ENCODE measurements around the gene SLC25A21.
"Not testable (repeated sequence)": the region's sequence is repeated elsewhere in the genome, so short reads cannot be mapped to it uniquely, and the experiment has no call there.

Gene SLC25A21

DNA sequence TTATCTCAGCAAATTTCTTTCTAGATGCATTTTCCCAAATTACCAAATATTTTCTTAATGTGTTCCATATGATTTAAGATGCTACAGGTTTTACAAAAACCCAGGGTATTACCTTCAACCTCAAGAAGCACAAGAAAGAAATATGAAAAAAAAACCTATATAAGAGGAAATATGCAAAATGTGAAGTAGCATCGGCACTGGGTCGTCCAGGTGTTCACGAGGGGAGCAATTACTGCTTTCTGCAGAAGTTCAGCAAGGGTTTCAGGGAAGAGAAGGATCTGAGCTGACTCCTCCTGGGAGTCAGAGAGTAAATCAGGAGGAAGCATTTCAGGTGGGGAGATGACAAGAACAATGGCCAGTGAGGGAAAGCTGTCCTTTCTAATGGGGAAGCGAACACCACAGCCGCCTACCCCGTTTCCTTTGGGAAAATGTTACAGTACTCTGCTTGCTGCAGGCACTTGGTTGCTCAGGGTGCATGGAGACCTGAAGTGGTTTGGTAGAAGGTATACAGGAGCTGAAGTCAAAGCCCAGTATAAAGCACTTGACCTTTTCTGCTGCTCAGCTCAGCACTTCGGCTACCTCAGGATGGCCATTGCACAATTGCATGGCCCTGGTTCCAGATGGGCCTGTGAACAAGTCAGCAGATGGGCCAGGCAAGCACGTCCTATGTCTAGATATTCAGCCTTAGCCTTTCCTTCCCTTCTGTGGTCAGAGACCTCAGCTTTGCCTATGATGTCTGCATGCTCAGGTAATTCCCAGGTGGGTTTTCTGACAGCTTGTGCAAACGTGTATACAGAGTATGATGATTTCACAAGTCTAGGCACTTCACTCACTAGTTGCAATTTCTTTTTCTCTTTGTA lies 355.1 kb downstream of the SLC25A21 start:
- Histone ChIP-seq H3K27me3 (ENCODE audit: control insufficient read depth, insufficient read depth, low read length) (no peaks in the 10 kb centered on the region), H3K36me3 (ENCODE audit: control insufficient read depth, insufficient read depth, low read length) (no peaks in the 10 kb centered on the region), H3K4me3 (ENCODE audit: low read length) (no peak overlapping the region), H3K27ac (ENCODE audit: low read length) (no peak overlapping the region), H3K4me1 (ENCODE audit: control insufficient read depth, insufficient read depth, low read length) (no peaks in the 10 kb centered on the region), H3K9me3 (ENCODE audit: control insufficient read depth, insufficient read depth, low read length) (no peaks in the 10 kb centered on the region)
- DNase-seq (ENCODE audit: low read depth, low spot score), result no peak
- WGBS (ENCODE audit: insufficient coverage, insufficient read length), result no CpG with 5 or more reads among the region's 9 CpGs

DNA sequence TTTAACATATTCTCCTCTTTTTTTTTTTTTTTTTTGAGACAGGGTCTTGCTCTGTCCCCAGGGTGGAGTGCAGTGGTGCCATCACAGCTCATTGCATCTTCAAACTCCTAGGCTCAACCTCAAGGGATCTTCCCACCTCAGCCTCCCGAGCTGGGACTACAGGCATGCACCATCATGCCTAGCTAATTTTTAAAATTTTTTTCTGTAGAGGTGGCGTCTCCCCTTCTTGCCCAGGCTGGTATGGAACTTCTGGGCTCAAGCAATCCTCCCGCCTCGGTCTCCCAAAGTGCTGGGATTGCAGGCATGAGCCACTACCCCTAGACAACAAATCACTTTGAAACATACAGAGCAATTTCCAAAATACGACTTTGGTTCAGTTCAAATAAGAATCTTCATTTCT lies 355.9 kb downstream of the SLC25A21 start:
- no CpG with 5 or more reads among the region's 5 CpGs for WGBS (ENCODE audit: insufficient coverage, insufficient read length)
- no peak overlapping the region for H3K27ac ChIP-seq (ENCODE audit: low read length)
- H3K27me3 ChIP-seq (ENCODE audit: control insufficient read depth, insufficient read depth, low read length), result no peaks in the 10 kb centered on the region
- no peaks in the 10 kb centered on the region for H3K36me3 ChIP-seq (ENCODE audit: control insufficient read depth, insufficient read depth, low read length)
- H3K9me3 ChIP-seq (ENCODE audit: control insufficient read depth, insufficient read depth, low read length), result no peaks in the 10 kb centered on the region
- no peak for DNase-seq (ENCODE audit: low read depth, low spot score)
- H3K4me3 ChIP-seq (ENCODE audit: low read length), result no peak overlapping the region
- no peaks in the 10 kb centered on the region for H3K4me1 ChIP-seq (ENCODE audit: control insufficient read depth, insufficient read depth, low read length)

DNA sequence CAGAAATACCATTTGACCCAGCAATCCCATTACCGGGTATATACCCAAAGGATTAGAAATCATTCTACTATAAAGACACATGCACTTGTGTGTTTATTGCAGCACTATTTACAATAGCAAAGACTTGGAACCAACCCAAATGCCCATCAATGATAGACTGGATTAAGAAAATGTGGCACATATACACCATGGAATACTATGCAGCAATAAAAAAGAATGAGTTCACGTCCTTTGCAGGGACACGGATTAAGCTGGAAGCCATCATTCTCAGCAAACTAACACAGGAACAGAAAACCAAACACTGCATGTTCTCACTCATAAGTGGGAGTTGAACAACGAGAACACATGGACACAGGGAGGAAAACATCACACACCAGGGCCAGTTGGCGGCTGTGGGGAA lies 357.6 kb downstream of the SLC25A21 start:
- not testable (repeated sequence) for H3K9me3 ChIP-seq (ENCODE audit: control insufficient read depth, insufficient read depth, low read length); DNase-seq (ENCODE audit: low read depth, low spot score); H3K4me1 ChIP-seq (ENCODE audit: control insufficient read depth, insufficient read depth, low read length); H3K27ac ChIP-seq (ENCODE audit: low read length); H3K27me3 ChIP-seq (ENCODE audit: control insufficient read depth, insufficient read depth, low read length); H3K4me3 ChIP-seq (ENCODE audit: low read length); H3K36me3 ChIP-seq (ENCODE audit: control insufficient read depth, insufficient read depth, low read length)
- WGBS (ENCODE audit: insufficient coverage, insufficient read length), result no CpG with 5 or more reads among the region's 5 CpGs

DNA sequence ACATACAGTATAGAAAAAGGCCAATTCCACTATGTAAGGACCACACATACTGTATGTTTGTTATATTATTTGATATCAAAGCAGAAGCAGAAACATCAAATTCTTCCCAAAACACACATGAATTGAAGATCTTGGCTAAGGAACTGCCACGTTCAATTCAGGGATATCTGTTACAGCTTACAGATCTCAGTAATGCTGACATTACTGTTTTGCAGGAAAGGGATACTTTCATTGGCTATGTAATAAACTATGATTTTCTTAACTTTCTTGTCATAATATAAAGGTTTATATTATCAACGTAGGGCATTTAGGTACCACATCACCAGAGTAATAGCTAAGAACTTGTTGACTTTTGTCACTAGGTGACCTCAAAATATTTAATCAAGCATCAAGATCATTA lies 362.2 kb downstream of the SLC25A21 start:
- no CpG with 5 or more reads among the region's 2 CpGs for WGBS (ENCODE audit: insufficient coverage, insufficient read length)

DNA sequence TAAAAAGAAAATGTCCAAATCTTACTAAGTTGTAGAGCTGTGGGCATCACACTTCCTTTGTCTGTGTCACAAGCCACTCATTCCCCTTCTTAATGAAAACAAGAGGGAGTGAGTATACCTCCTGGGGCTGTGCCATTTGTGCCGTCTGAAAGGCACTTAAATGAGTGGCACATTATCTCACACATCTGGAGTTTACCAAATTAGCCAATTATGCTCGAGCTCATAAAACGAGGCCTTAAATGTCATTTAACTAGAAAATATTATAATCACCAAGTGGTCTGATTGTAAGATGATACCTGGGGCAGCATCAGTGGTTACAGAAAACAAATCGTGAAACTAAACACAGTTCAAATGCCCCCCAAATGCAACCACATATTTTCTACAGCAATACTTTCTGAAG lies 364.7 kb downstream of the SLC25A21 start:
- Histone ChIP-seq H3K4me1 (ENCODE audit: control insufficient read depth, insufficient read depth, low read length) (no peaks in the 10 kb centered on the region), H3K9me3 (ENCODE audit: control insufficient read depth, insufficient read depth, low read length) (no peaks in the 10 kb centered on the region), H3K27me3 (ENCODE audit: control insufficient read depth, insufficient read depth, low read length) (no peaks in the 10 kb centered on the region), H3K4me3 (ENCODE audit: low read length) (no peak overlapping the region), H3K36me3 (ENCODE audit: control insufficient read depth, insufficient read depth, low read length) (no peaks in the 10 kb centered on the region), H3K27ac (ENCODE audit: low read length) (no peak overlapping the region)
- no peak for DNase-seq (ENCODE audit: low read depth, low spot score)
- no CpG with 5 or more reads among the region's 4 CpGs for WGBS (ENCODE audit: insufficient coverage, insufficient read length)

More for the DNA sequence above, 362.2 kb downstream of the SLC25A21 start:
- no peaks in the 10 kb centered on the region for H3K27me3 ChIP-seq (ENCODE audit: control insufficient read depth, insufficient read depth, low read length)
- no peak overlapping the region for H3K27ac ChIP-seq (ENCODE audit: low read length)
- no peak overlapping the region for H3K4me3 ChIP-seq (ENCODE audit: low read length)
- H3K9me3 ChIP-seq (ENCODE audit: control insufficient read depth, insufficient read depth, low read length), result no peaks in the 10 kb centered on the region
- DNase-seq (ENCODE audit: low read depth, low spot score), result no peak
- H3K4me1 ChIP-seq (ENCODE audit: control insufficient read depth, insufficient read depth, low read length), result no peaks in the 10 kb centered on the region
- H3K36me3 ChIP-seq (ENCODE audit: control insufficient read depth, insufficient read depth, low read length), result no peaks in the 10 kb centered on the region

DNA sequence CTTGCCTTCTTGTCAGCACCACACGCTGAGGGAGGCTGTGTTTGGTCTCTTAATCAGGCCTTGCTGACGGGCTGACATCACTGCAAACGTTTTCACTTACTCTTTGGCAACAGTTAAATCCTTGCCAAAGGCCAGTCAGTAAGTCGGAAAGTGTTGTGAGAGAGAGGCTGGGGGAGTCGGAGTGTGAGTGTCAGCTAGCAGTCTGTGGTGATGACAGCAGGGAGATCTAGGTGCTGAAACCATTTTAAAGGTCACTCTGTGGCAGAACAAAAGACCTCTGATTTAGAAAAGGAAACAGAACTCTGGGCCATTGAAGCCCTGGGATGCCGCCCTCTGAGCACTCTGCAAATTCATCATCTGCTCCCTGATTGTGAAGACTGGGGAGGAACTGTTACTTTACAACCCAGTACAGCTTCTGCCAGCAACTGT lies 367.3 kb downstream of the SLC25A21 start:
- Histone ChIP-seq H3K27me3 (ENCODE audit: control insufficient read depth, insufficient read depth, low read length) (no peaks in the 10 kb centered on the region), H3K36me3 (ENCODE audit: control insufficient read depth, insufficient read depth, low read length) (no peaks in the 10 kb centered on the region), H3K4me3 (ENCODE audit: low read length) (no peak overlapping the region), H3K27ac (ENCODE audit: low read length) (no peak overlapping the region), H3K9me3 (ENCODE audit: control insufficient read depth, insufficient read depth, low read length) (no peaks in the 10 kb centered on the region), H3K4me1 (ENCODE audit: control insufficient read depth, insufficient read depth, low read length) (no peaks in the 10 kb centered on the region)
- no peak for DNase-seq (ENCODE audit: low read depth, low spot score)
- no CpG with 5 or more reads among the region's 6 CpGs for WGBS (ENCODE audit: insufficient coverage, insufficient read length)

DNA sequence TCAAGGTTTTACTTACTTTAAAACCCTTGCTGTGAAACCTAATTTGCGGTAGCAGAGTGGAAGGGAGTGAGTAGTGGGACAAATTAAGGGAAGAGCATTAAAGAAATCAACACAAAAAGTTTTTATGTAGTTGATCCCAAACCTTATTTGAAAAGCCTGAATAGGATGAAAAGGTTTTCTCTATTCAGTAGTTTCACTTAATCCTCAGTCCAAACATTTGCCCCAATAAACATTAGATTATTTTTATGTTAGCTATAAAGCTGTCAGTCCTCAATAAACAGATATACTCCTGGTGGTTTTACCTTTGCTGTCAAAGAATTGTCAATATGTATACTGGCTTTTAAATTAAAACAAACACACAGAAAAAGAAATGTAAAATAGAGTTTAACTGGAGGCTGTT lies 374.8 kb downstream of the SLC25A21 start:
- H3K9me3 ChIP-seq (ENCODE audit: control insufficient read depth, insufficient read depth, low read length), result no peaks in the 10 kb centered on the region
- no peak for DNase-seq (ENCODE audit: low read depth, low spot score)
- no peak overlapping the region for H3K27ac ChIP-seq (ENCODE audit: low read length)
- no peaks in the 10 kb centered on the region for H3K4me1 ChIP-seq (ENCODE audit: control insufficient read depth, insufficient read depth, low read length)
- no peak overlapping the region for H3K4me3 ChIP-seq (ENCODE audit: low read length)
- H3K36me3 ChIP-seq (ENCODE audit: control insufficient read depth, insufficient read depth, low read length), result no peaks in the 10 kb centered on the region
- no CpG with 5 or more reads among the region's 1 CpG for WGBS (ENCODE audit: insufficient coverage, insufficient read length)
- no peaks in the 10 kb centered on the region for H3K27me3 ChIP-seq (ENCODE audit: control insufficient read depth, insufficient read depth, low read length)

DNA sequence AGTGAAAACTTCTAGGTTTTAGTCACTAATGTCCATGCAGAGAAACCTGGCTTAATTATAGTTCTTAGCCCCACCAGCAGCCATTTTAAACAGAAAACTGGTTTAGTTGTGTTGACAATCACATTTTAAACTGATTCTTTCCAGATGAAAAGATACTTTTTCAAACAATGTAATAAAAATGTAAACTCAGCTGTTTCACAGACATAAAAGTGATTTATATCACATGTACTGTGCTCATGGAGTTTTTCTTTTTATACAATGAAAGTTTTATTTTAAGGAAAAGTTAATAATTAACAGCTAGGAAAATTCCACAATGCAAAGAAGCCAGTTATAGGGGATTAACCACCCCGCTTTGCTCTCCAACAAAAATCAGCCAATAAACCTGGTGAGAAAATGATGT lies 381.0 kb downstream of the SLC25A21 start:
- Histone ChIP-seq H3K4me1 (ENCODE audit: control insufficient read depth, insufficient read depth, low read length) (no peaks in the 10 kb centered on the region), H3K36me3 (ENCODE audit: control insufficient read depth, insufficient read depth, low read length) (no peaks in the 10 kb centered on the region), H3K27ac (ENCODE audit: low read length) (no peak overlapping the region), H3K9me3 (ENCODE audit: control insufficient read depth, insufficient read depth, low read length) (no peaks in the 10 kb centered on the region), H3K4me3 (ENCODE audit: low read length) (no peak overlapping the region), H3K27me3 (ENCODE audit: control insufficient read depth, insufficient read depth, low read length) (no peaks in the 10 kb centered on the region)
- DNase-seq (ENCODE audit: low read depth, low spot score), result no peak
- WGBS (ENCODE audit: insufficient coverage, insufficient read length), result no CpG with 5 or more reads among the region's 1 CpG

DNA sequence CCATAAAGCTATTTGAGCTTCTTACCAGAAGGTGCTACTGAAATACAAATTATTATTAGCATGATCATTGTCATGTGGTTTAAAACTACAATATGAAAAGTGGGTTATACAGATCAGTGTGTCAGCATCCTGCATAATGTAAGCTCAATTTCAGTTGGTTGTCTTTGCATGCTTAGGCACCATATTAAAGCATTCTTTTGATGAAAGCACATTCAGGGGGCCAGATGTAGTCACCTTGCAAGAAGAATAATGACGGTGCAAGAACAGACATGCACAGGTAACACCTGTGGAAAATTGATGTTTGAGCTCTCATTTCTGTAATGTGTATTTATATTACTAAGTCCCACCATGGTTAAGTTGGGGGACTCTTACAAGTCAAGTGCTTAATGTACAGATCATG lies 386.9 kb downstream of the SLC25A21 start:
- Histone ChIP-seq H3K27ac (ENCODE audit: low read length) (no peak overlapping the region), H3K4me3 (ENCODE audit: low read length) (no peak overlapping the region), H3K36me3 (ENCODE audit: control insufficient read depth, insufficient read depth, low read length) (no peaks in the 10 kb centered on the region), H3K4me1 (ENCODE audit: control insufficient read depth, insufficient read depth, low read length) (no peaks in the 10 kb centered on the region), H3K27me3 (ENCODE audit: control insufficient read depth, insufficient read depth, low read length) (no peaks in the 10 kb centered on the region), H3K9me3 (ENCODE audit: control insufficient read depth, insufficient read depth, low read length) (no peaks in the 10 kb centered on the region)
- no CpG with 5 or more reads among the region's 1 CpG for WGBS (ENCODE audit: insufficient coverage, insufficient read length)
- no peak for DNase-seq (ENCODE audit: low read depth, low spot score)

DNA sequence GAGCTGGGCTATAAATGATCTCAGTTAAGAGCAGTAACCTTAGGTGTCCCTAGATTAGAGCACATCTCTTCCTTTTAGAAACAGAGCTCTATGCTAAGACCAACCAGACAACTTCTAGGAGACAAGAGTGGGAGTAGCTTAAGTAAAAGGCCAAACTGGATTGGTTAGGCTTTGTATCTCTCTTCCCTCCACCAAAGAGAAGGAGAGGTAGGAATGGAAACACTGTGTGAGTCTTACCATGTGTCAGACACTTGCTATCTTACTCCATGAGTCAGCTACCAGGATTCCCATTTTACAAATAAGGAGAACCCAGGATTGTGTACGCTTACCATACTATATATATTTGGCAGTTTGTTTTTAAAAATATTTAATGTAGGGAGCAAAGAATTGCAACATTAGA lies 387.9 kb downstream of the SLC25A21 start:
- Histone ChIP-seq H3K4me3 (ENCODE audit: low read length) (no peak overlapping the region), H3K27me3 (ENCODE audit: control insufficient read depth, insufficient read depth, low read length) (no peaks in the 10 kb centered on the region), H3K9me3 (ENCODE audit: control insufficient read depth, insufficient read depth, low read length) (no peaks in the 10 kb centered on the region), H3K36me3 (ENCODE audit: control insufficient read depth, insufficient read depth, low read length) (no peaks in the 10 kb centered on the region), H3K4me1 (ENCODE audit: control insufficient read depth, insufficient read depth, low read length) (no peaks in the 10 kb centered on the region), H3K27ac (ENCODE audit: low read length) (no peak overlapping the region)
- no CpG with 5 or more reads among the region's 1 CpG for WGBS (ENCODE audit: insufficient coverage, insufficient read length)
- no peak for DNase-seq (ENCODE audit: low read depth, low spot score)

DNA sequence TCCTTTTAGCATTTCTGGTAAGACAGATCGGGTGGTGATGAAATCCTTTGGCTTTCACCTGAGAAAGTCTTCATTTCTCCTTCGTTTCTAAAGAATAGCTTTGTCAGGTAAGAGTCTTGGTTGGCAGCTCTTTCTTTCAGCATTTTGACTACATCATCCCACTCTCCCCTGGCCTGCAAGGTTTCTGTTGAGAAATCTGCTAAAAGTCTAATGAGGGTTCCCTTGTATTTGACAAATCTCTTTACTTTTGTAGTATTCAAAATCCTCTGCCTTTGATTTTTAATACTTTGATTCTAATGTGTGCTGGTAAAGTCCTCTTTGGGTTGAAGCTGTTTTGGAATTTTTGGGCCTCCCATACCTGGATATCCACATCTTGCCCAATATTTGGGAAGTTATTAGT lies 390.5 kb downstream of the SLC25A21 start:
- WGBS (ENCODE audit: insufficient coverage, insufficient read length), result no CpG with 5 or more reads among the region's 2 CpGs
- no peak for DNase-seq (ENCODE audit: low read depth, low spot score)
- Histone ChIP-seq H3K4me3 (ENCODE audit: low read length) (no peak overlapping the region), H3K36me3 (ENCODE audit: control insufficient read depth, insufficient read depth, low read length) (no peaks in the 10 kb centered on the region), H3K9me3 (ENCODE audit: control insufficient read depth, insufficient read depth, low read length) (no peaks in the 10 kb centered on the region), H3K27ac (ENCODE audit: low read length) (no peak overlapping the region), H3K27me3 (ENCODE audit: control insufficient read depth, insufficient read depth, low read length) (no peaks in the 10 kb centered on the region), H3K4me1 (ENCODE audit: control insufficient read depth, insufficient read depth, low read length) (no peaks in the 10 kb centered on the region)
